ENCODE measurements around the gene FAM184A. TPM values are rescaled to one million over a fixed set of nuclear protein-coding genes. Genes with fewer than 3 reads are reported as not detected.

The FAM184A gene
- total and polyA plus RNA-seq, 9 of the 15 experiments (the other 6 are each of a cell fraction or from before 2014, with no cell fraction given), result 6.4 to 18.7 (median 13.1) TPM

DNA sequence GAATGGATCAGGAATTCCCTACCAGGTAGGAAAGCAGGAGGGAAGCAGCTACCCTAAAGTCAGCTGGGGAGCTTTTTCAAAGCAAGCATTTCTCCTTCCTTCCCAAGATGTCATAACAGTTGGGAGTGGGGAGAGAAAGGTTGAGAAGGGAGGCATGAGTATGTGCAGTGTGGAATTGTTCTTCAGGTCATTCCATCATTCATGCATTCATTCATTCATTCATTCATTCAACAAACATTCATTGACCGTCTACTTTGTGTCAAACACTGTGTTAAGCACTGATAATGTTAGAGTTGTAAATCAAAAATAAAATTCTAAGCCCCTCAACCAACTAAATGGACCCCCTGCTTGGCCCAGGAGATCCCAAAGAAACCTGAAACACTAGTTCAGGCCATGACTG, 49.2 kb upstream of the FAM184A start:
- FAIRE-seq (no peak), DNase-seq (ENCODE audit: extremely low read depth in 1 of 4, low spot score in 3 of 4) (no peak), ATAC-seq (no peak)
- peak; percentile 94 for TF ChIP-seq ZNF24 (IDR thresholded peaks at IDR 0.05)
- no peak for TF ChIP-seq CBX2 (IDR thresholded peaks at IDR 0.05; ENCODE audit: insufficient read depth, low read length, poor library complexity, severe bottlenecking)
- no peak for TF ChIP-seq ZNF699 (CRISPR knock-in tag; IDR thresholded peaks at IDR 0.05; ENCODE audit: insufficient replicate concordance)
- no peak for TF ChIP-seq E2F5 (CRISPR knock-in tag; IDR thresholded peaks at IDR 0.05)
- H4K20me1 ChIP-seq (replicated peaks; ENCODE audit: control insufficient read depth, insufficient read depth, low read length), result no peaks in the 10 kb centered on the region
- H3K9me1 ChIP-seq (ENCODE audit: control insufficient read depth, insufficient read depth, low read length), result no peaks in the 10 kb centered on the region
- no peaks in the 10 kb centered on the region for H3K9me3 ChIP-seq (replicated peaks; ENCODE audit: control insufficient read depth, insufficient read depth, low read depth, low read length)
- no peak overlapping the region for H3K4me3 ChIP-seq
- H3K27ac ChIP-seq (ENCODE audit: extremely low read depth, low read depth, low read length), result no peak overlapping the region
- POLR2A ChIA-PET, result interaction anchor here (0.5 to 1.2 kb wide), 2 partner anchors 16 to 219 kb away, joined by 3 read pairs; no protein-coding TSS in a partner anchor
- peaks cover 0 to 18% of the 10 kb centered on the region in 2 experiments; a peak in 3 of 5 replicates for H3K4me1 ChIP-seq (replicated peaks in 1 of 2; ENCODE audit: control insufficient read depth in 2 of 2, insufficient read depth in 2 of 2, low read length in 2 of 2)
- no peaks in the 10 kb centered on the region for H3K36me3 ChIP-seq (ENCODE audit: control insufficient read depth, insufficient read depth, low read length)
- H3K9ac ChIP-seq (ENCODE audit: insufficient read depth in 1 of 2, low read depth in 2 of 2, low read length in 2 of 2), result no peak overlapping the region
- H2AFZ ChIP-seq (ENCODE audit: low read depth, low read length), result peak overlapping the region; percentile 63; the same call in 1 of the 2 replicates
- CTCF ChIA-PET (ENCODE audit: low intra/inter-chr PET ratio), result no interaction called here
- 58% methylated on average over 1 of the region's 1 CpG for WGBS (ENCODE audit: insufficient coverage, low coverage, missing lambda C conversion rate)
- intact Hi-C loops (cut with micrococcal nuclease), result loop anchor here (2.0 kb wide), 1 partner anchor 53 kb away; no protein-coding TSS in a partner anchor
- BruUV-seq (replicated peaks), result no TSS peak
- in situ Hi-C loops (cut with MboI), result loop anchor here (5.0 kb wide), 1 partner anchor 220 kb away; the partner anchor contains the start of gene MAN1A1
- no peaks in the 10 kb centered on the region for H3K27me3 ChIP-seq (ENCODE audit: control insufficient read depth in 2 of 2, insufficient read depth in 2 of 2, low read length in 2 of 2)
- no peak overlapping the region for H3K4me2 ChIP-seq (ENCODE audit: insufficient read depth, low read length)
- no peaks in the 10 kb centered on the region for H3K79me2 ChIP-seq (ENCODE audit: control insufficient read depth, insufficient read depth, low read length)

- no peaks in the 10 kb centered on the region for H3K79me2 ChIP-seq (ENCODE audit: control insufficient read depth, insufficient read depth, low read length)
- H3K9me1 ChIP-seq (ENCODE audit: control insufficient read depth, insufficient read depth, low read length), result no peaks in the 10 kb centered on the region
- H3K4me3 ChIP-seq, result no peak overlapping the region
- TF ChIP-seq ZBTB34 (CRISPR knock-in tag; IDR thresholded peaks at IDR 0.05) (no peak), GTF2A2 (tag; IDR thresholded peaks at IDR 0.05) (no peak), TEAD2 (tag; IDR thresholded peaks at IDR 0.05) (no peak), ZNF12 (CRISPR knock-in tag; IDR thresholded peaks at IDR 0.05) (no peak)
- TF ChIP-seq, protein P1, sequence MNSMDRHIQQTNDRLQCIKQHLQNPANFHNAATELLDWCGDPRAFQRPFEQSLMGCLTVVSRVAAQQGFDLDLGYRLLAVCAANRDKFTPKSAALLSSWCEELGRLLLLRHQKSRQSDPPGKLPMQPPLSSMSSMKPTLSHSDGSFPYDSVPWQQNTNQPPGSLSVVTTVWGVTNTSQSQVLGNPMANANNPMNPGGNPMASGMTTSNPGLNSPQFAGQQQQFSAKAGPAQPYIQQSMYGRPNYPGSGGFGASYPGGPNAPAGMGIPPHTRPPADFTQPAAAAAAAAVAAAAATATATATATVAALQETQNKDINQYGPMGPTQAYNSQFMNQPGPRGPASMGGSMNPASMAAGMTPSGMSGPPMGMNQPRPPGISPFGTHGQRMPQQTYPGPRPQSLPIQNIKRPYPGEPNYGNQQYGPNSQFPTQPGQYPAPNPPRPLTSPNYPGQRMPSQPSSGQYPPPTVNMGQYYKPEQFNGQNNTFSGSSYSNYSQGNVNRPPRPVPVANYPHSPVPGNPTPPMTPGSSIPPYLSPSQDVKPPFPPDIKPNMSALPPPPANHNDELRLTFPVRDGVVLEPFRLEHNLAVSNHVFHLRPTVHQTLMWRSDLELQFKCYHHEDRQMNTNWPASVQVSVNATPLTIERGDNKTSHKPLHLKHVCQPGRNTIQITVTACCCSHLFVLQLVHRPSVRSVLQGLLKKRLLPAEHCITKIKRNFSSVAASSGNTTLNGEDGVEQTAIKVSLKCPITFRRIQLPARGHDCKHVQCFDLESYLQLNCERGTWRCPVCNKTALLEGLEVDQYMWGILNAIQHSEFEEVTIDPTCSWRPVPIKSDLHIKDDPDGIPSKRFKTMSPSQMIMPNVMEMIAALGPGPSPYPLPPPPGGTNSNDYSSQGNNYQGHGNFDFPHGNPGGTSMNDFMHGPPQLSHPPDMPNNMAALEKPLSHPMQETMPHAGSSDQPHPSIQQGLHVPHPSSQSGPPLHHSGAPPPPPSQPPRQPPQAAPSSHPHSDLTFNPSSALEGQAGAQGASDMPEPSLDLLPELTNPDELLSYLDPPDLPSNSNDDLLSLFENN (IDR thresholded peaks at IDR 0.05; ENCODE audit: low read depth in 2 of 2, low read length in 2 of 2), result no peak
- H3K27me3 ChIP-seq (ENCODE audit: control insufficient read depth in 2 of 2, insufficient read depth in 2 of 2, low read length in 2 of 2), result no peaks in the 10 kb centered on the region
- no peak for DNase-seq (ENCODE audit: extremely low read depth in 1 of 4, low spot score in 3 of 4)
- no peak overlapping the region for H3K27ac ChIP-seq (ENCODE audit: extremely low read depth, low read depth, low read length)
- ATAC-seq, result no peak
- no peak overlapping the region for H2AFZ ChIP-seq (ENCODE audit: low read depth, low read length)
- no peaks in the 10 kb centered on the region for H3K36me3 ChIP-seq (ENCODE audit: control insufficient read depth, insufficient read depth, low read length)
- peaks cover 0 to 12% of the 10 kb centered on the region in 2 experiments; a peak in 3 of 5 replicates for H3K4me1 ChIP-seq (replicated peaks in 1 of 2; ENCODE audit: control insufficient read depth in 2 of 2, insufficient read depth in 2 of 2, low read length in 2 of 2)
- in situ Hi-C loops (cut with MboI), result loop anchor here (5.0 kb wide), 1 partner anchor 220 kb away; the partner anchor contains the start of gene MAN1A1
- H4K20me1 ChIP-seq (replicated peaks; ENCODE audit: control insufficient read depth, insufficient read depth, low read length), result no peaks in the 10 kb centered on the region
- H3K9me3 ChIP-seq (replicated peaks; ENCODE audit: control insufficient read depth, insufficient read depth, low read depth, low read length), result no peaks in the 10 kb centered on the region
- FAIRE-seq, result no peak
- WGBS (ENCODE audit: insufficient coverage, low coverage, missing lambda C conversion rate), result 23% methylated on average over 4 of the region's 4 CpGs
- POLR2A ChIA-PET, result interaction anchor here (0.6 to 1.2 kb wide), 2 partner anchors 220 to 877 kb away, joined by 3 to 4 read pairs; no protein-coding TSS in a partner anchor
- BruUV-seq (replicated peaks), result no TSS peak
- no peak overlapping the region for H3K4me2 ChIP-seq (ENCODE audit: insufficient read depth, low read length)
- no peak overlapping the region for H3K9ac ChIP-seq (ENCODE audit: insufficient read depth in 1 of 2, low read depth in 2 of 2, low read length in 2 of 2)
- intact Hi-C loops (cut with micrococcal nuclease), result no loop called here
- CTCF ChIA-PET (ENCODE audit: low intra/inter-chr PET ratio), result no interaction called here
Observed at GRCh38 chr6:119126826-119127225, 48.4 kb upstream of the FAM184A start.

All from K562 (cell line).